ENCODE measurements around the gene LRBA. TPM values are rescaled to one million over a fixed set of nuclear protein-coding genes. Genes with fewer than 3 reads are reported as not detected.

The LRBA gene
- total RNA-seq, 1 donor from 2014 or later, result 26.4 TPM

DNA sequence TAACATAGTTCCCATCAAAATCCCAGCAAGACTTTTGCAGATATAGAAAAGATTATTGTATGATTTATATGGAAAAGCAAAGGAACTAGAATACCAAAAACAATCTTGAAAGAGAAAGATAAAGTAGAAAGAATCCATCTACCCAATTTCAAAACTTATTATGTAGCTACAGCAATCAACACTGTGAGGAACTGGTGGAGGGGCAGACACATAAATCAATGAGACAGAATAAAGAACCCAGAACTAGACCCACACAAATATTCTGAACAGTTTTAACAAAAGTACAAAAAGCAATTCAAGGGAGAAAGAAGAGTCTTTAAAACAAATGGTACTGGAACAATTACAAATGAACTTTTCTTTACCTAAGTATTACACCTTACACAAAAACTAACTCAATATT, 67.0 kb downstream of the LRBA start:
- DNase-seq, result no peak
- H3K9me3 Mint-ChIP-seq (ENCODE audit: unreplicated experiment), result no peaks in the 10 kb centered on the region
- H3K36me3 Mint-ChIP-seq (ENCODE audit: unreplicated experiment), result no peaks in the 10 kb centered on the region
- H3K27ac Mint-ChIP-seq (ENCODE audit: unreplicated experiment), result no peak overlapping the region
- no peak overlapping the region for H3K4me3 Mint-ChIP-seq (ENCODE audit: unreplicated experiment)
- H3K27me3 Mint-ChIP-seq (ENCODE audit: unreplicated experiment), result no peaks in the 10 kb centered on the region
- peaks cover 3% of the 10 kb centered on the region for H3K4me1 Mint-ChIP-seq (ENCODE audit: low read depth, unreplicated experiment)
- TF ChIP-seq, protein P1, sequence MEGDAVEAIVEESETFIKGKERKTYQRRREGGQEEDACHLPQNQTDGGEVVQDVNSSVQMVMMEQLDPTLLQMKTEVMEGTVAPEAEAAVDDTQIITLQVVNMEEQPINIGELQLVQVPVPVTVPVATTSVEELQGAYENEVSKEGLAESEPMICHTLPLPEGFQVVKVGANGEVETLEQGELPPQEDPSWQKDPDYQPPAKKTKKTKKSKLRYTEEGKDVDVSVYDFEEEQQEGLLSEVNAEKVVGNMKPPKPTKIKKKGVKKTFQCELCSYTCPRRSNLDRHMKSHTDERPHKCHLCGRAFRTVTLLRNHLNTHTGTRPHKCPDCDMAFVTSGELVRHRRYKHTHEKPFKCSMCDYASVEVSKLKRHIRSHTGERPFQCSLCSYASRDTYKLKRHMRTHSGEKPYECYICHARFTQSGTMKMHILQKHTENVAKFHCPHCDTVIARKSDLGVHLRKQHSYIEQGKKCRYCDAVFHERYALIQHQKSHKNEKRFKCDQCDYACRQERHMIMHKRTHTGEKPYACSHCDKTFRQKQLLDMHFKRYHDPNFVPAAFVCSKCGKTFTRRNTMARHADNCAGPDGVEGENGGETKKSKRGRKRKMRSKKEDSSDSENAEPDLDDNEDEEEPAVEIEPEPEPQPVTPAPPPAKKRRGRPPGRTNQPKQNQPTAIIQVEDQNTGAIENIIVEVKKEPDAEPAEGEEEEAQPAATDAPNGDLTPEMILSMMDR (IDR thresholded peaks at IDR 0.05; ENCODE audit: partially characterized antibody, unreplicated experiment), result no peak

DNA sequence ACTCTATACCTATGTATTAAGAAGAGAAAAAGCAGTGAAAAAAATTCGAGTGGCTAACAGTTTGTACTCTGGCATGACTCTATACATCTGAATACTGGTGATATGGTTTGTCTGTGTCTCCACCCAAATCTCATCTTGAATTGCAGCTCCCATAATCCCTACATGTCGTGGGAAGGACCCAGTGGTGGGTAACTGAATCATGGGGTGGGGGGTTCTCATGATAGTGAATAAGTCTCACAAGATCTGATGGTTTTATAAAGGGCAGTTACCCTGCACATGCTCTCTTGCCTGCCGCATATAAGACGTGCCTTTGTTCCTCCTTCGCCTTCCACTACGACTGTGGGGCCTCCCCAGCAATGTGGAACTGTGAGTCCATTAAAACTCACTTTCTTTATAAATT, 70.4 kb downstream of the LRBA start:
- no peak overlapping the region for H3K4me3 Mint-ChIP-seq (ENCODE audit: unreplicated experiment)

GRCh38 chr4:150943818-150944217, 71.3 kb downstream of the LRBA start:
- TF ChIP-seq, protein P1 (IDR thresholded peaks at IDR 0.05; ENCODE audit: partially characterized antibody, unreplicated experiment), result no peak
- Mint-ChIP-seq H3K36me3 (ENCODE audit: unreplicated experiment) (no peaks in the 10 kb centered on the region), H3K27ac (ENCODE audit: unreplicated experiment) (no peak overlapping the region), H3K4me1 (ENCODE audit: low read depth, unreplicated experiment) (peaks cover 3% of the 10 kb centered on the region), H3K27me3 (ENCODE audit: unreplicated experiment) (no peaks in the 10 kb centered on the region), H3K4me3 (ENCODE audit: unreplicated experiment) (no peak overlapping the region), H3K9me3 (ENCODE audit: unreplicated experiment) (no peaks in the 10 kb centered on the region)
- DNase-seq, result no peak

More for the DNA sequence above, 70.4 kb downstream of the LRBA start:
- Mint-ChIP-seq H3K27me3 (ENCODE audit: unreplicated experiment) (no peaks in the 10 kb centered on the region), H3K36me3 (ENCODE audit: unreplicated experiment) (no peaks in the 10 kb centered on the region), H3K27ac (ENCODE audit: unreplicated experiment) (no peak overlapping the region), H3K9me3 (ENCODE audit: unreplicated experiment) (no peaks in the 10 kb centered on the region), H3K4me1 (ENCODE audit: low read depth, unreplicated experiment) (peaks cover 3% of the 10 kb centered on the region)
- TF ChIP-seq, protein P1 (IDR thresholded peaks at IDR 0.05; ENCODE audit: partially characterized antibody, unreplicated experiment), result no peak
- DNase-seq, result no peak

GRCh38 chr4:150943126-150943525, 72.0 kb downstream of the LRBA start:
- no peaks in the 10 kb centered on the region for H3K9me3 Mint-ChIP-seq (ENCODE audit: unreplicated experiment)

DNA sequence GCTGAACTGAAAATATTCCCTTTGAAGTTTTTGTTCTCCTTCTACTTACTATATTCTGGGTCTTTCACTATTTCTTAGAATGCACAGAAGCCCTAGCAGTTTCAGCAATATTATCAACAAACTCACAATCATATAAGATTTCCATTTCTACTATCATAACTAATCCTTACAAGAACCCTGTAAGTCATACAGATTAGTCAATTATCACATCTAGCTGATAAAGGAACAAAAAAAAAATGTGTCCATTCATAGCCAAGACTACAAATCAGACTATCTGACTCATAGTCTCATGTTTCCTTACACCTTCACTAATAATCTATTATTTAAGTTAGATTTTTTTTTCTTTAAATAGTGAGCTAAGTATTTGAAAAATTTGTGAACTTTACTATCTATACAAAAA, 72.5 kb downstream of the LRBA start:
- Mint-ChIP-seq H3K9me3 (ENCODE audit: unreplicated experiment) (no peaks in the 10 kb centered on the region), H3K4me1 (ENCODE audit: low read depth, unreplicated experiment) (peaks cover 6% of the 10 kb centered on the region), H3K27ac (ENCODE audit: unreplicated experiment) (no peak overlapping the region), H3K4me3 (ENCODE audit: unreplicated experiment) (no peak overlapping the region), H3K27me3 (ENCODE audit: unreplicated experiment) (no peaks in the 10 kb centered on the region), H3K36me3 (ENCODE audit: unreplicated experiment) (no peaks in the 10 kb centered on the region)
- DNase-seq, result no peak
- TF ChIP-seq, protein P1 (IDR thresholded peaks at IDR 0.05; ENCODE audit: partially characterized antibody, unreplicated experiment), result no peak

More at GRCh38 chr4:150943126-150943525, 72.0 kb downstream of the LRBA start:
- Mint-ChIP-seq H3K36me3 (ENCODE audit: unreplicated experiment) (no peaks in the 10 kb centered on the region), H3K27ac (ENCODE audit: unreplicated experiment) (no peak overlapping the region), H3K4me1 (ENCODE audit: low read depth, unreplicated experiment) (peaks cover 6% of the 10 kb centered on the region), H3K27me3 (ENCODE audit: unreplicated experiment) (no peaks in the 10 kb centered on the region), H3K4me3 (ENCODE audit: unreplicated experiment) (no peak overlapping the region)
- no peak for DNase-seq
- TF ChIP-seq, protein P1 (IDR thresholded peaks at IDR 0.05; ENCODE audit: partially characterized antibody, unreplicated experiment), result no peak

Data from glutamatergic neuron (in vitro differentiated cells).